Tibial nerve (tissue), 4 donors: Measurements from ENCODE around the gene SRR. TPM values are rescaled to one million over a fixed set of nuclear protein-coding genes. Genes with fewer than 3 reads are reported as not detected.
"Not testable (repeated sequence)": the region's sequence is repeated elsewhere in the genome, so short reads cannot be mapped to it uniquely, and the experiment has no call there.

Experiments
- DNase-seq, 2 donors: peaks; one replicate each; pipeline ENCODE4 v3.0.0-alpha.2; 2019; ENCODE audit warnings: low spot score in 2 of 2
- H3K27ac ChIP-seq, 4 donors: fragments of 200-600 bp; sonication (generic) in 3 of 4; one replicate each; pipeline ENCODE4 v1.5.1; 2017 to 2019; ENCODE audit warnings: mild to moderate bottlenecking in 1 of 4
- H3K27me3 ChIP-seq, 2 donors: fragments of 200-600 bp; sonication (generic) in 1 of 2; one replicate each; pipeline versions ENCODE4 v1.5.1 to v1.6.0; 2017 to 2019
- H3K36me3 ChIP-seq, 3 donors: fragments of 200-600 bp; sonication (generic); one replicate each; pipeline ENCODE4 v1.5.1; 2018 to 2019
- H3K4me1 ChIP-seq, 4 donors: fragments of 200-600 bp; sonication (generic) in 3 of 4; one replicate each; pipeline ENCODE4 v1.5.1; 2017 to 2019
- H3K4me3 ChIP-seq, 4 donors: fragments of 200-600 bp; sonication (generic) in 3 of 4; one replicate each; pipeline ENCODE4 v1.5.1; 2017 to 2019; ENCODE audit warnings: mild to moderate bottlenecking in 1 of 4, moderate library complexity in 1 of 4
- H3K9me3 ChIP-seq, 4 donors: fragments of 200-600 bp; sonication (generic) in 3 of 4; one replicate each; pipeline ENCODE4 v1.5.1; 2017 to 2019
- EP300 ChIP-seq, 2 donors: sonication (generic); formaldehyde crosslinking; IDR thresholded peaks; one replicate each; pipeline ENCODE4 v1.6.1; 2017; ENCODE audit warnings: antibody characterized with exemption in 2 of 2, mild to moderate bottlenecking in 1 of 2
- POLR2A ChIP-seq, 2 donors: fragments of 450-650 bp; IDR thresholded peaks; one replicate each; pipeline ENCODE4 v1.6.1; 2017; ENCODE audit warnings: antibody characterized with exemption in 2 of 2, mild to moderate bottlenecking in 2 of 2, moderate library complexity in 2 of 2
- WGBS, 2 donors: methylation state at CpG; one replicate each; pipeline ENCODE4 v1.1.5; 2018; 5-methylcytosine and 5-hydroxymethylcytosine counted together
- total RNA-seq, 4 donors: library from RNA; depleted of rRNA; stranded (reverse); fragments of >200 nt; gene quantifications; one replicate each; pipeline ENCODE4 v1.1.0, GENCODE V29; 2016
- TF ChIP-seq, protein P1 (sequence below), 5 experiments: fragments of 200-600 bp in 3 of 5; fragments of 450-650 bp in 2 of 5; sonication (generic) in 3 of 5; IDR thresholded peaks; one replicate each; pipeline ENCODE4 v1.5.1; 2016 to 2019; ENCODE audit warnings: antibody characterized with exemption in 5 of 5, mild to moderate bottlenecking in 3 of 5, moderate library complexity in 2 of 5

SRR gene
- total RNA-seq, 4 donors from 2014 or later, result 6.3 to 13.8 (median 7.9) TPM

DNA sequence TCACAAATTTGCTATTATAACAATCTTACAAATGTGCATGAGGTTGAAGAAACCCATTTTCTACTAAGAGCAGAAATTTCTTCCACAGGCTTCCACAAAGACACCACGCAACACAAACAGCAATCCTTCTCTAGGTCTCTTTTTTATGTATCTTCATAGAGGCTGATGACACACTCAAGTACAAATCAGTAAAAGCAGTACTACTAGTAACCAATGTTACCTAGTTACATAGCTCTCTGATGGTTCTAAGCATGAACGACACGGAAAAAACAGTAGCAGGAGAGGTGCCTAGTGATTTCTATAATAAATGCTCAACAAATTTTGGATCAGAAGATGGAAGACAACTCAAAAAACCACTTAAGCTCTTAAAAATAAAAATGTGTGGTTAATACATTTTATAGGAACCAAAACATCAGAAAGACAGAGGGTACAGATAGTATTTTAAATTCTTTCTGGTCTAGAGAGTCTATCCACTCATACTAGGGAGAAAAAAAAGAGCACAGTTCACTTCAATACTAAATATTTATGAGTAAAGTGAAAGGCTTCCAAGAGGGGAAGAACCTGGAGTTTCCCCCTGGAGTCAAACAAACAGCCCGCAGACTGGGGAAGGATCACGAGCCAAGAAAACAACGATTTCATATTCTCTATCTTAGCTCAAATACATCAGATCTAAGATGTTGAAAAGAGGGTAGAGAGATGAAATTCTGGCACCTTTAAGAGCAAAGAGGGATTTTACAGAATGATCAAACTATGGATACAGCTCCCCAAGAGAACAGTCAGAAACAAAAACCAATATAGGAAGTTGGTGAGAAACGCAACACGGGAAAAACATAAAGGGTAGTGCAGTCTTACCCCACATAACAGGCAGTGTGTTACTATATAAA lies 40.3 kb upstream of the SRR start:
- peak overlapping the region in 3 of 4 donors; percentile 42 to 57 (median 57) for H3K27ac ChIP-seq
- no peaks in the 10 kb centered on the region for H3K9me3 ChIP-seq
- no peak overlapping the region for H3K4me3 ChIP-seq
- TF ChIP-seq, protein P1, sequence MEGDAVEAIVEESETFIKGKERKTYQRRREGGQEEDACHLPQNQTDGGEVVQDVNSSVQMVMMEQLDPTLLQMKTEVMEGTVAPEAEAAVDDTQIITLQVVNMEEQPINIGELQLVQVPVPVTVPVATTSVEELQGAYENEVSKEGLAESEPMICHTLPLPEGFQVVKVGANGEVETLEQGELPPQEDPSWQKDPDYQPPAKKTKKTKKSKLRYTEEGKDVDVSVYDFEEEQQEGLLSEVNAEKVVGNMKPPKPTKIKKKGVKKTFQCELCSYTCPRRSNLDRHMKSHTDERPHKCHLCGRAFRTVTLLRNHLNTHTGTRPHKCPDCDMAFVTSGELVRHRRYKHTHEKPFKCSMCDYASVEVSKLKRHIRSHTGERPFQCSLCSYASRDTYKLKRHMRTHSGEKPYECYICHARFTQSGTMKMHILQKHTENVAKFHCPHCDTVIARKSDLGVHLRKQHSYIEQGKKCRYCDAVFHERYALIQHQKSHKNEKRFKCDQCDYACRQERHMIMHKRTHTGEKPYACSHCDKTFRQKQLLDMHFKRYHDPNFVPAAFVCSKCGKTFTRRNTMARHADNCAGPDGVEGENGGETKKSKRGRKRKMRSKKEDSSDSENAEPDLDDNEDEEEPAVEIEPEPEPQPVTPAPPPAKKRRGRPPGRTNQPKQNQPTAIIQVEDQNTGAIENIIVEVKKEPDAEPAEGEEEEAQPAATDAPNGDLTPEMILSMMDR (IDR thresholded peaks at IDR 0.05), result no peak
- TF ChIP-seq EP300 (IDR thresholded peaks at IDR 0.05) (no peak), POLR2A (IDR thresholded peaks at IDR 0.05) (no peak)
- peaks cover 0 to 3% (median 0%) of the 10 kb centered on the region in 3 donors for H3K36me3 ChIP-seq
- 57 to 63% methylated on average over 8 of the region's 8 CpGs for WGBS, 2 donors
- DNase-seq, result no peak
- H3K27me3 ChIP-seq, result no peaks in the 10 kb centered on the region
- peaks cover 0 to 27% (median 6%) of the 10 kb centered on the region in 4 donors for H3K4me1 ChIP-seq

DNA sequence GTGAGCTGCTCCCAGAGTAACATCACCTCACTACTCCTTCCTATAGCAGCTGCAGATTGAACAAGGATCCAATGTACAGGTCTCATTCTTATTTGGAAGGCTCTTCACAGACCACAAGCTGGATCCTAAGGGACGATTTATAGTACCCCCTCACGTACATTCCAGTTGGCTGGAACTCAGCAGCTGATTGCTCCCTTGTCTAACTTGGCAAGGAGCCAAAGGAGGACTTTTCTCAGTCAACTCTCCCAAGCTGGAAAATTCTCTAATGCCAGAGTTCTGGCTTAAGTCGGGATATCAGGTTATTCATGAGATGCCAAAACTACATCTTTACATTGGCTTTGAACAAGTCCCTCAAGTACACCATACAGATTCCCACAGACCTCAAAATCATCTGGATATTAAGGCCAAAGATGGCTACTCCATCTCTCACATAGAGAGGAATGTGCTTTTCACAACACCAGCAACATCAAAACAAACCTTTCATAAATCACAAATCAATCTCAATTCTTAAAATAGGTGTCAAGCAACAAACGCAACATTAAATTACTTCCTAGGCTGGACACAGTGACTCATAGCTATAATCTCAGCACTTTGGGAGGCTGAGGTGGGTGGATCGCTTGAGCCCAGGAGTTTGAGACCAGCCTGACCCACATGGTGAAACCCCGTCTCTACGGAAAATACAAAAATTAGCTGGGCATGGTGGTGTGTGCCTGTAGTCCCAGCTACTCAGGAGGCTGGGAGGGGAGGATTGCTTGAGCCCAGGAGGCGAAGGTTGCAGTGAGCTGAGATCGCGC lies 39.5 kb upstream of the SRR start:
- peaks cover 0 to 27% (median 6%) of the 10 kb centered on the region in 4 donors for H3K4me1 ChIP-seq
- peak overlapping the region in 3 of 4 donors; percentile 42 to 57 (median 57) for H3K27ac ChIP-seq
- 66 to 69% methylated on average over 10 of the region's 10 CpGs for WGBS, 2 donors

DNA sequence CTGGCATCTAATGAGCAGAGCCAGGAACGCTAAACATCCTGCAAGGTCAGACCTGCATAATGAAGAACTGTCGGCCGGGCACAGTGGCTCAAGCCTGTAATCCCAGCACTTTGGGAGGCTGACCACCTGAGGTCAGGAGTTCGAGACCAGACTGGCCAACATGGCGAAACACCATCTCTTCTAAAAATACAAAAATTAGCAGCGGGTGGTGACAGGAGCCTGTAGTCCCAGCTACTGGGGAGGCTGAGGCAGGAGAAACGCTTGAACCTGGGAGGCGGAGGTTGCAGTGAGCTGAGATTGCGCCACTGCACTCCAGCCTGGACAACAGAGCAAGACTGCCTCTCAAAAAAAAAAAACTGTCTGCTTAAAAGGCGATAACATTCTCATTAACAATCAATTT lies 38.6 kb upstream of the SRR start:
- not testable (repeated sequence) for H3K9me3 ChIP-seq, DNase-seq, H3K27me3 ChIP-seq, H3K4me3 ChIP-seq
- Histone ChIP-seq H3K27ac (peak overlapping the region in 1 of 4 donors; percentile 57), H3K36me3 (peaks cover 0 to 17% (median 0%) of the 10 kb centered on the region in 3 donors), H3K4me1 (peaks cover 0 to 27% (median 6%) of the 10 kb centered on the region in 4 donors)
- 93 to 95% methylated on average over 10 of the region's 10 CpGs for WGBS, 2 donors

More for the DNA sequence above, 39.5 kb upstream of the SRR start:
- TF ChIP-seq, protein P1 (IDR thresholded peaks at IDR 0.05), result no peak
- Histone ChIP-seq H3K27me3 (no peaks in the 10 kb centered on the region), H3K36me3 (peaks cover 0 to 11% (median 0%) of the 10 kb centered on the region in 3 donors), H3K4me3 (no peak overlapping the region), H3K9me3 (no peaks in the 10 kb centered on the region)
- DNase-seq, result no peak

DNA sequence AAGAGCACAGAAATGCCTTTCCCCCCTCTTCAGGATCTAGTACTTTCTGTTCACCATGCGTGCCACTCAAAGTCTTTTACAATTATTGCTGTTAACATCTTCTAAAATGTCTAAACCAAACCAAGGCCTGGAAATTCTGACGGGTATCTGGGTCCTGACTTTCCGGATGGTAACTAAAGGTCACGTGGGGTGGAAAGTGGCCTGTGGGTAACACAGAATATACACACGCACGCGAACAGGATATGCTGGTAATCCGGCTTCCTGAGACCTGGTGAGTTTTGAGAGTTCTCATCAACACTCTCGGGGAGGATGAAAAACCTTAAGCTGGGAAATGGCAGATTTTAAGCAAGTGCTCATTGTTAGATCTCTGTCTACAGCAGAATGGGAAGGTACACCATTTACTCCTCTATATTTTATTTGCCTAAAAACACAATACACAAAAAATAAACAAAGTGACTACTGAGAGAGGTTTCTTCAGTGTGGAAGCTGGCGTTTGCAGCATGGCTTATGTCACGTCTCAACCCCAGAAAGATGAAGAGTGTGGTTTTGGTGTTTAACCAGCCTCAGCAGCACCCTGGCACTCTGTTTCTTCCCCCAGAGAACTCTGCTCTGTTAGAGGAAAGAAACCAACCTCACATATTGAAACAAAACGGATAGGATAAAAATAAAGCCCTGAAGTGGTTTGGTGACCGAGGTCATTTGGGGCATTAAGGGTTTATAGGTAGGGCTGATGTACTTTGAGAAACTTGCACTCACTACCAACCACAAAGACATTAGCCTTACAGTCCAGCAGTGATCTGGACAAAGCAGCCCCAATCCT lies 37.5 kb upstream of the SRR start:
- 82 to 84% methylated on average over 13 of the region's 13 CpGs for WGBS, 2 donors
- Histone ChIP-seq H3K4me1 (peaks cover 0 to 27% (median 6%) of the 10 kb centered on the region in 4 donors), H3K36me3 (peaks cover 0 to 17% (median 0%) of the 10 kb centered on the region in 3 donors), H3K9me3 (no peaks in the 10 kb centered on the region), H3K27me3 (no peaks in the 10 kb centered on the region), H3K4me3 (no peak overlapping the region), H3K27ac (peak overlapping the region in 1 of 4 donors; percentile 71)
- no peak for DNase-seq
- TF ChIP-seq, protein P1 (IDR thresholded peaks at IDR 0.05), result no peak
- TF ChIP-seq POLR2A (IDR thresholded peaks at IDR 0.05), result no peak
- TF ChIP-seq EP300 (IDR thresholded peaks at IDR 0.05), result no peak

DNA sequence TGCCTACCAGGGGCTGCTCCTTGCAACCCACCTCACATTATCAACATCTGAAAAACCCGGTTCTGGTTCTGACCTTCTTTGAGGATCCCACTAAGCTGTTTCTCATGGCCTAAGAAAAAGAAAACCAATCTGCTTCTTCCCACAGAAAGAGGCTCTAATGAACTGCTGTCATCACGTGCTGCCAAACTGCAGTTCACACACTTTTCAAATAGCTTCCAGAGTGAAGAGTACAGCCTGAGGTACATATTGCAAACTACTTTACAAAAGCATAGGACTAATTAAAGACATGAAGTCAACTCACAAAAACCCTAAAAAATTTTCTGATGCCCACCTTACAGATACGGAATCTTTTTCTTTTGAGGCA lies 36.9 kb upstream of the SRR start:
- no peak overlapping the region for H3K4me3 ChIP-seq
- H3K9me3 ChIP-seq, result no peaks in the 10 kb centered on the region
- no peak for DNase-seq
- no peak for TF ChIP-seq POLR2A (IDR thresholded peaks at IDR 0.05)
- TF ChIP-seq, protein P1 (IDR thresholded peaks at IDR 0.05), result no peak
- TF ChIP-seq EP300 (IDR thresholded peaks at IDR 0.05), result no peak
- peaks cover 0 to 17% (median 0%) of the 10 kb centered on the region in 3 donors for H3K36me3 ChIP-seq
- H3K27me3 ChIP-seq, result no peaks in the 10 kb centered on the region
- peak overlapping the region in 1 of 4 donors; percentile 71 for H3K27ac ChIP-seq
- WGBS, 2 donors, result 64 to 73% methylated on average over 3 of the region's 3 CpGs
- peaks cover 0 to 27% (median 6%) of the 10 kb centered on the region in 4 donors for H3K4me1 ChIP-seq
